Common myeloid progenitor, CD34-positive (primary cell): ENCODE results near the gene ACTR10.

ENCODE experiments used
- CTCF ChIA-PET: fragments of 350-600 bp; sonication (Branson Sonifier 250); formaldehyde crosslinking; loops from one replicate; lab custom pipeline; 2021; ENCODE audit warnings: antibody characterized with exemption; lab: Charles Lee
- POLR2A ChIA-PET: fragments of 350-600 bp; sonication (Branson Sonifier 250); formaldehyde crosslinking; loops from one replicate; lab custom pipeline; 2021; ENCODE audit warnings: antibody characterized with exemption; lab: Charles Lee
- DNase-seq, 3 donors: peaks; one replicate each; pipeline versions ENCODE4 v3.0.0 to v3.0.0-alpha.2; 2013
- H3K27ac ChIP-seq, 2 experiments: 1 replicate in 1 of 2; 2 replicates in 1 of 2; pipeline ENCODE4 v1.7.0; 2013; ENCODE audit warnings: inconsistent platforms in 2 of 2, low read length in 2 of 2, mild to moderate bottlenecking in 2 of 2, low read depth in 1 of 2, moderate library complexity in 1 of 2; ENCODE audit not compliant: severe bottlenecking in 2 of 2, insufficient read depth in 1 of 2, poor library complexity in 1 of 2
- H3K27me3 ChIP-seq, 5 experiments: replicated peaks in 2 of 5; 1 replicate in 3 of 5; 2 replicates in 2 of 5; pipeline versions ENCODE4 v1.6.1 to v1.7.0; 2013; ENCODE audit warnings: low read length in 4 of 5, mild to moderate bottlenecking in 2 of 5, moderate library complexity in 2 of 5, inconsistent platforms in 1 of 5; ENCODE audit not compliant: insufficient read depth in 5 of 5, control insufficient read depth in 4 of 5
- H3K36me3 ChIP-seq, 4 experiments: 1 replicate in 2 of 4; 2 replicates in 2 of 4; pipeline versions ENCODE4 v1.6.1 to v1.7.0; 2013; ENCODE audit warnings: low read length in 3 of 4, control low read depth in 1 of 4, mild to moderate bottlenecking in 1 of 4; ENCODE audit not compliant: control insufficient read depth in 4 of 4, insufficient read depth in 4 of 4
- H3K4me1 ChIP-seq, 4 experiments: 1 replicate in 3 of 4; 2 replicates in 1 of 4; pipeline versions ENCODE4 v1.6.1 to v1.7.1; 2013; ENCODE audit warnings: low read length in 3 of 4, mild to moderate bottlenecking in 3 of 4, control low read depth in 1 of 4, inconsistent platforms in 1 of 4, moderate library complexity in 1 of 4; ENCODE audit not compliant: control insufficient read depth in 4 of 4, insufficient read depth in 4 of 4; ENCODE audit errors: control extremely low read depth in 1 of 4
- H3K4me3 ChIP-seq, 7 experiments: 1 replicate in 4 of 7; 2 replicates in 3 of 7; pipeline versions ENCODE4 v1.5.1 to v1.7.0; 2013; ENCODE audit warnings: mild to moderate bottlenecking in 7 of 7, low read length in 6 of 7, moderate library complexity in 6 of 7, inconsistent platforms in 2 of 7, low read depth in 2 of 7, control low read depth in 1 of 7; ENCODE audit not compliant: insufficient read depth in 4 of 7, control insufficient read depth in 1 of 7; ENCODE audit errors: extremely low read depth in 1 of 7
- H3K9me3 ChIP-seq, 5 experiments: 1 replicate in 4 of 5; 2 replicates in 1 of 5; pipeline versions ENCODE4 v1.6.1 to v1.7.1; 2013; ENCODE audit warnings: low read length in 4 of 5, mild to moderate bottlenecking in 2 of 5, inconsistent platforms in 1 of 5, low read depth in 1 of 5, moderate library complexity in 1 of 5; ENCODE audit not compliant: control insufficient read depth in 4 of 5, insufficient read depth in 2 of 5; ENCODE audit errors: control extremely low read depth in 1 of 5
- WGBS: methylation state at CpG from one replicate; pipeline ENCODE4 v1.1.5; 2013; ENCODE audit not compliant: insufficient coverage; 5-methylcytosine and 5-hydroxymethylcytosine counted together

Gene ACTR10

GRCh38 chr14:58215191-58215914 is 15.4 kb downstream of the ACTR10 start:
- Histone ChIP-seq H3K4me1 (no peaks in the 10 kb centered on the region), H3K27ac (peak overlapping the region in 1 of 2 experiments; percentile 2), H3K27me3 (no peaks in the 10 kb centered on the region), H3K36me3 (peaks cover 2 to 33% (median 15%) of the 10 kb centered on the region in 4 experiments), H3K9me3 (no peaks in the 10 kb centered on the region), H3K4me3 (no peak overlapping the region)
- 0% methylated on average over 1 of the region's 2 CpGs for WGBS
- peak in 1 of 3 donors; percentile 14 for DNase-seq
- CTCF ChIA-PET, result interaction anchor here (1.3 kb wide), 1 partner anchor 29 kb away, joined by 3 read pairs; the partner anchor contains the start of gene PSMA3
- POLR2A ChIA-PET, result no interaction called here

- no peaks in the 10 kb centered on the region for H3K27me3 ChIP-seq
- DNase-seq, result no peak
- H3K4me3 ChIP-seq, result no peak overlapping the region
- WGBS, result 86% methylated on average over 2 of the region's 2 CpGs
- H3K9me3 ChIP-seq, result no peaks in the 10 kb centered on the region
- H3K27ac ChIP-seq, result no peak overlapping the region
- no peaks in the 10 kb centered on the region for H3K4me1 ChIP-seq
- ChIA-PET POLR2A (no interaction called here), CTCF (interaction anchor here (0.9 to 1.3 kb wide), 2 partner anchors 13 to 28 kb away, joined by 3 read pairs; partner anchors contain the start of gene PSMA3)
- peaks cover 2 to 40% (median 13%) of the 10 kb centered on the region in 4 experiments for H3K36me3 ChIP-seq
These were observed 16.6 kb downstream of the ACTR10 start for GRCh38 chr14:58216544-58216943.

- POLR2A ChIA-PET, result no interaction called here
- whole genome bisulfite sequencing, result 98% methylated on average over 5 of the region's 5 CpGs
These were observed 27.3 kb downstream of the ACTR10 start for GRCh38 chr14:58227096-58227819.

GRCh38 chr14:58238252-58239243 is 38.6 kb downstream of the ACTR10 start:
- ChIA-PET CTCF (interaction anchor here (0.6 kb wide), 1 partner anchor 20 kb away, joined by 3 read pairs; no protein-coding TSS in a partner anchor), POLR2A (no interaction called here)
- Histone ChIP-seq H3K4me1 (peaks cover 6 to 22% (median 12%) of the 10 kb centered on the region in 4 experiments), H3K4me3 (peak overlapping the region; percentile 26 to 100 (median 98)), H3K36me3 (peaks cover 0 to 3% (median under 1%) of the 10 kb centered on the region in 4 experiments), H3K9me3 (no peaks in the 10 kb centered on the region), H3K27me3 (no peaks in the 10 kb centered on the region), H3K27ac (peak overlapping the region in 1 of 2 experiments; percentile 84)
- 53% methylated on average over 14 of the region's 16 CpGs for WGBS
- peak; percentile 23 to 55 (median 49) for DNase-seq

More at GRCh38 chr14:58227096-58227819, 27.3 kb downstream of the ACTR10 start:
- H3K4me3 ChIP-seq, result no peak overlapping the region
- H3K9me3 ChIP-seq, result no peaks in the 10 kb centered on the region
- H3K27ac ChIP-seq, result no peak overlapping the region
- H3K4me1 ChIP-seq, result no peaks in the 10 kb centered on the region
- H3K27me3 ChIP-seq, result no peaks in the 10 kb centered on the region
- DNase-seq, result no peak
- H3K36me3 ChIP-seq, result peaks cover 0 to 20% (median 5%) of the 10 kb centered on the region in 4 experiments
- CTCF ChIA-PET, result interaction anchor here (1.3 kb wide), 1 partner anchor 17 kb away, joined by 3 read pairs; no protein-coding TSS in a partner anchor

- ChIA-PET POLR2A (no interaction called here), CTCF (interaction anchor here (1.0 kb wide), 1 partner anchor 24 kb away, joined by 4 read pairs; no protein-coding TSS in a partner anchor)
- H3K4me3 ChIP-seq, result peak overlapping the region; percentile 26 to 100 (median 98)
- H3K27me3 ChIP-seq, result no peaks in the 10 kb centered on the region
- H3K36me3 ChIP-seq, result no peaks in the 10 kb centered on the region
- H3K9me3 ChIP-seq, result no peaks in the 10 kb centered on the region
- peaks cover 7 to 24% (median 17%) of the 10 kb centered on the region in 4 experiments for H3K4me1 ChIP-seq
- H3K27ac ChIP-seq, result peak overlapping the region; percentile 72 to 84
- 3% methylated on average over 14 of the region's 23 CpGs for WGBS
- DNase-seq, result peak; percentile 72 to 87 (median 85)
These were observed 39.6 kb downstream of the ACTR10 start for GRCh38 chr14:58239244-58240195.
